Neutrophil (primary cell): ENCODE data around the gene FCN1.

Source experiments
- H3K27ac ChIP-seq: fragments of 200-600 bp; sonication (generic); 2 replicates; pipeline ENCODE4 v1.5.1; 2016; ENCODE audit warnings: mild to moderate bottlenecking, moderate library complexity
- H3K27me3 ChIP-seq: fragments of 200-600 bp; sonication (generic); 2 replicates; pipeline ENCODE4 v1.6.0; 2016; ENCODE audit warnings: mild to moderate bottlenecking
- H3K36me3 ChIP-seq: fragments of 200-600 bp; sonication (generic); 2 replicates; pipeline ENCODE4 v1.5.1; 2017
- H3K4me1 ChIP-seq, 2 experiments: fragments of 200-600 bp in 1 of 2; sonication (generic) in 1 of 2; 1 replicate in 1 of 2; 2 replicates in 1 of 2; pipeline versions ENCODE4 v1.5.1 to v1.6.1; 2013 to 2016; ENCODE audit warnings: low read depth in 1 of 2, low read length in 1 of 2, mild to moderate bottlenecking in 1 of 2, moderate library complexity in 1 of 2; ENCODE audit not compliant: control insufficient read depth in 1 of 2, insufficient read depth in 1 of 2
- H3K4me3 ChIP-seq, 2 experiments: fragments of 200-600 bp in 1 of 2; sonication (generic) in 1 of 2; 1 replicate in 1 of 2; 2 replicates in 1 of 2; pipeline ENCODE4 v1.5.1; 2013 to 2016; ENCODE audit warnings: low read depth in 1 of 2, low read length in 1 of 2, mild to moderate bottlenecking in 1 of 2, moderate library complexity in 1 of 2
- H3K9me3 ChIP-seq: fragments of 200-600 bp; sonication (generic); 2 replicates; pipeline ENCODE4 v1.5.1; 2016
- CTCF ChIP-seq: fragments of 200-600 bp; sonication (generic); IDR thresholded peaks from 2 replicates; pipeline ENCODE4 v1.5.1; 2016; ENCODE audit warnings: antibody characterized with exemption

FCN1 gene

GRCh38 chr9:134882204-134882785, 35.4 kb downstream of the FCN1 start:
- Histone ChIP-seq H3K27ac (no peak overlapping the region), H3K9me3 (no peaks in the 10 kb centered on the region), H3K27me3 (peaks cover 8% of the 10 kb centered on the region), H3K36me3 (no peaks in the 10 kb centered on the region), H3K4me3 (no peak overlapping the region), H3K4me1 (no peaks in the 10 kb centered on the region)
- TF ChIP-seq CTCF: no peak

- no peaks in the 10 kb centered on the region for H3K36me3 ChIP-seq
- no peak overlapping the region for H3K4me3 ChIP-seq
- no peak for TF ChIP-seq CTCF
- H3K27ac ChIP-seq: no peak overlapping the region
- H3K4me1 ChIP-seq: no peaks in the 10 kb centered on the region
- H3K27me3 ChIP-seq: peaks cover 5% of the 10 kb centered on the region
- H3K9me3 ChIP-seq: no peaks in the 10 kb centered on the region
These were observed 36.4 kb downstream of the FCN1 start for GRCh38 chr9:134881313-134881670.

DNA sequence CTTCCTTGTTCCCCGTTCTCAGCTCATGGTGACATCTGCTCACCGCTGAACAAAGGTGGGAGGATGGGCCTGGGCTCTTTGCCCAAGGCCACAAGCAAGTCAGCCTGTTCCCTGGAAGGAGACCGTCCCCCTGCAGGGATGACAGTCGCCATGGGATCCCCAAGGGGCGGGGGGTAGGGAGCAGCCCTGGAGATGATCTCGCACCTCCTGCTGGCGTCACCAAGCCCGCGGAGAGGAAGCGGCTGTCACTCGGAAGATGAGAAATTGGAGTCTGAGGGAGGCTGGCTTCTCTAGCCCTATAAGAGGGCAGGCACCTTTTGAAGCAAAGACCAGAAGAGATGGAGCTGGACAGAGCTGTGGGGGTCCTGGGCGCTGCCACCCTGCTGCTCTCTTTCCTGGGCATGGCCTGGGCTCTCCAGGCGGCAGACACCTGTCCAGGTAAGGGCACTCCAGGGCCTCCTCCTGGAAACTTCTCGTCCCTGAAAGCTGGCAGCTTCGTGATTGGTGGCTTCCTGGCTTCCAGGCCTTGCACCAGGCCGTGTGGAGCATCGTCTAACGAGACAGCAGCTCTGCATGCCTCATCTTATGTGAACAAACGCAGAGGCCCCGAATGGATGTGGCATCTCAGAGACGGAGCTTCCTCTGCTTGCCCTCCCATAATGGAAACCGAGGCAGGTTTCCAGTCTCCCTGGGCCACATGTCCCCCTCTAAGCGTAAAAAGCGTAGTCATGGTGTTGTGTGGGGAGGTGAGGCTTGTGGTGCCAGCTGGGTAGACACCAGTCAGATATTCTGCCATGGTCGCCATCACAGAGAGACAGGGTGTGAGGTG, 37.0 kb downstream of the FCN1 start, which contains the start of gene FCN2:
Gene FCN2 (plus strand): TSS at position 327 of the 829 bp plus-strand sequence. CDS start 12 bp downstream, at position 339.
- Histone ChIP-seq H3K4me1 (no peaks in the 10 kb centered on the region), H3K9me3 (no peaks in the 10 kb centered on the region), H3K27ac (no peak within 1 kb of the TSS), H3K36me3 (no peaks in the 10 kb centered on the region), H3K27me3 (peaks cover 5% of the 10 kb centered on the region), H3K4me3 (no peak within 1 kb of the TSS)
- no peak for TF ChIP-seq CTCF

GRCh38 chr9:134879664-134880483, 37.8 kb downstream of the FCN1 start:
- H3K9me3 ChIP-seq: no peaks in the 10 kb centered on the region
- peaks cover 5% of the 10 kb centered on the region for H3K27me3 ChIP-seq
- H3K4me3 ChIP-seq: no peak overlapping the region
- H3K27ac ChIP-seq: no peak overlapping the region
- no peak for TF ChIP-seq CTCF
- no peaks in the 10 kb centered on the region for H3K36me3 ChIP-seq
- H3K4me1 ChIP-seq: peaks cover 6% of the 10 kb centered on the region in 2 experiments

- no peak overlapping the region for H3K27ac ChIP-seq
- no peak for TF ChIP-seq CTCF
- H3K4me1 ChIP-seq: peaks cover 6% of the 10 kb centered on the region in 2 experiments
- H3K36me3 ChIP-seq: no peaks in the 10 kb centered on the region
- no peaks in the 10 kb centered on the region for H3K9me3 ChIP-seq
- no peak overlapping the region for H3K4me3 ChIP-seq
- peaks cover 13% of the 10 kb centered on the region for H3K27me3 ChIP-seq
These were observed 40.2 kb downstream of the FCN1 start for GRCh38 chr9:134877541-134877940.
